GM12873 (cell line): ENCODE data around the gene CCDC141.

Source experiments
- CTCF ChIP-seq: IDR thresholded peaks from 2 replicates; pipeline ENCODE4 v1.5.1; 2012; ENCODE audit warnings: low read depth, mild to moderate bottlenecking, moderate library complexity, low read length, control low read depth; ENCODE audit not compliant: insufficient read depth; ENCODE audit errors: missing control alignments

The CCDC141 gene

GRCh38 chr2:178997477-178997876 lies 52.5 kb downstream of the CCDC141 start:
- TF ChIP-seq CTCF = no peak

GRCh38 chr2:178997067-178997466 lies 52.9 kb downstream of the CCDC141 start:
- TF ChIP-seq CTCF = no peak

- TF ChIP-seq CTCF = no peak
Measured at GRCh38 chr2:178994264-178994663, 55.7 kb downstream of the CCDC141 start.

- no peak for TF ChIP-seq CTCF
Measured at GRCh38 chr2:178993788-178994187, 56.1 kb downstream of the CCDC141 start.

- TF ChIP-seq CTCF = no peak
Measured at GRCh38 chr2:178990533-178991241, 59.2 kb downstream of the CCDC141 start.

- no peak for TF ChIP-seq CTCF
Measured at GRCh38 chr2:178980815-178981214, 69.1 kb downstream of the CCDC141 start.

GRCh38 chr2:178978667-178979066 lies 71.3 kb downstream of the CCDC141 start:
- TF ChIP-seq CTCF = no peak
